ENCODE results near the gene RASA3.

Gene RASA3

GRCh38 chr13:114095486-114095885 lies 36.9 kb downstream of the RASA3 start:
- no peak overlapping the region for H3K4me3 ChIP-seq (replicated peaks; ENCODE audit: low read depth, low read length)
- no peak for TF ChIP-seq CTCF (IDR thresholded peaks at IDR 0.05; ENCODE audit: low read length, missing control alignments)
- no peak for DNase-seq (ENCODE audit: low read depth)

- DNase-seq (ENCODE audit: low read depth), result no peak
- no peak overlapping the region for H3K4me3 ChIP-seq (replicated peaks; ENCODE audit: low read depth, low read length)
- TF ChIP-seq CTCF (IDR thresholded peaks at IDR 0.05; ENCODE audit: low read length, missing control alignments), result no peak
Measured at GRCh38 chr13:114093118-114093517, 39.3 kb downstream of the RASA3 start.

- no peak overlapping the region for H3K4me3 ChIP-seq (replicated peaks; ENCODE audit: low read depth, low read length)
- no peak for TF ChIP-seq CTCF (IDR thresholded peaks at IDR 0.05; ENCODE audit: low read length, missing control alignments)
- DNase-seq (ENCODE audit: low read depth), result no peak
Measured at GRCh38 chr13:114092468-114092867, 40.0 kb downstream of the RASA3 start.

GRCh38 chr13:114090476-114090875 lies 41.9 kb downstream of the RASA3 start:
- no peak for DNase-seq (ENCODE audit: low read depth)
- H3K4me3 ChIP-seq (replicated peaks; ENCODE audit: low read depth, low read length), result no peak overlapping the region
- TF ChIP-seq CTCF (IDR thresholded peaks at IDR 0.05; ENCODE audit: low read length, missing control alignments), result no peak

GRCh38 chr13:114089751-114090400 lies 42.5 kb downstream of the RASA3 start:
- no peak overlapping the region for H3K4me3 ChIP-seq (replicated peaks; ENCODE audit: low read depth, low read length)
- TF ChIP-seq CTCF (IDR thresholded peaks at IDR 0.05; ENCODE audit: low read length, missing control alignments), result no peak
- no peak for DNase-seq (ENCODE audit: low read depth)

GRCh38 chr13:114089341-114089740 lies 43.1 kb downstream of the RASA3 start:
- no peak for TF ChIP-seq CTCF (IDR thresholded peaks at IDR 0.05; ENCODE audit: low read length, missing control alignments)

GRCh38 chr13:114088863-114089262 lies 43.6 kb downstream of the RASA3 start:
- no peak for DNase-seq (ENCODE audit: low read depth)
- no peak overlapping the region for H3K4me3 ChIP-seq (replicated peaks; ENCODE audit: low read depth, low read length)
- TF ChIP-seq CTCF (IDR thresholded peaks at IDR 0.05; ENCODE audit: low read length, missing control alignments), result no peak

More at GRCh38 chr13:114089341-114089740, 43.1 kb downstream of the RASA3 start:
- DNase-seq (ENCODE audit: low read depth), result no peak
- H3K4me3 ChIP-seq (replicated peaks; ENCODE audit: low read depth, low read length), result no peak overlapping the region
